Measurements from ENCODE around the gene FYCO1. TPM values are rescaled to one million over a fixed set of nuclear protein-coding genes. Genes with fewer than 3 reads are reported as not detected.

FYCO1 gene
- total and polyA plus RNA-seq, 9 of the 15 experiments (the other 6 are each of a cell fraction or from before 2014, with no cell fraction given): 2.1 to 13.8 (median 7.4) TPM

GRCh38 chr3:45880725-45881077 is 114.9 kb downstream of the FYCO1 start:
- ChIA-PET CTCF (ENCODE audit: low intra/inter-chr PET ratio) (no interaction called here), POLR2A (interaction anchor here (0.8 kb wide), 2 partner anchors 14 to 52 kb away, joined by 3 to 5 read pairs; no protein-coding TSS in a partner anchor)
- BruUV-seq (replicated peaks): no TSS peak

More at GRCh38 chr3:45880725-45881077, 114.9 kb downstream of the FYCO1 start:
- DNase-seq (ENCODE audit: extremely low read depth in 1 of 4, low spot score in 3 of 4): no peak
- Histone ChIP-seq H3K4me2 (ENCODE audit: insufficient read depth, low read length) (peak overlapping the region; percentile 53; the same call in 1 of the 2 replicates), H3K9me3 (replicated peaks; ENCODE audit: control insufficient read depth, insufficient read depth, low read depth, low read length) (no peaks in the 10 kb centered on the region), H4K20me1 (replicated peaks; ENCODE audit: control insufficient read depth, insufficient read depth, low read length) (no peaks in the 10 kb centered on the region), H3K27me3 (ENCODE audit: control insufficient read depth in 2 of 2, insufficient read depth in 2 of 2, low read length in 2 of 2) (peaks cover 4 to 14% of the 10 kb centered on the region in 2 experiments; a peak in 3 of 5 replicates), H3K36me3 (ENCODE audit: control insufficient read depth, insufficient read depth, low read length) (no peaks in the 10 kb centered on the region), H3K4me3 (no peak overlapping the region), H3K27ac (ENCODE audit: extremely low read depth, low read depth, low read length) (no peak overlapping the region), H3K9me1 (ENCODE audit: control insufficient read depth, insufficient read depth, low read length) (no peaks in the 10 kb centered on the region), H3K4me1 (replicated peaks in 1 of 2; ENCODE audit: control insufficient read depth in 2 of 2, insufficient read depth in 2 of 2, low read length in 2 of 2) (peaks cover 19% of the 10 kb centered on the region in 2 experiments; a peak in 4 of 5 replicates), H3K9ac (ENCODE audit: insufficient read depth in 1 of 2, low read depth in 2 of 2, low read length in 2 of 2) (no peak overlapping the region; a peak in 1 of 4 replicates), H3K79me2 (ENCODE audit: control insufficient read depth, insufficient read depth, low read length) (no peaks in the 10 kb centered on the region), H2AFZ (ENCODE audit: low read depth, low read length) (no peak overlapping the region)
- in situ Hi-C loops (cut with MboI) (no loop called here), intact Hi-C loops (cut with micrococcal nuclease) (no loop called here)
- peak; percentile 26 for FAIRE-seq
- WGBS (ENCODE audit: insufficient coverage, low coverage, missing lambda C conversion rate): 28% methylated on average over 3 of the region's 3 CpGs
- TF ChIP-seq CREB5 (CRISPR knock-in tag; IDR thresholded peaks at IDR 0.05) (no peak), ZNF511 (CRISPR knock-in tag; IDR thresholded peaks at IDR 0.05) (no peak), PRPF4 (IDR thresholded peaks at IDR 0.05; ENCODE audit: insufficient read depth, low read depth, low read length, poor library complexity, severe bottlenecking) (no peak), MTA1 (IDR thresholded peaks at IDR 0.05; ENCODE audit: borderline replicate concordance) (no peak), POLR3A (IDR thresholded peaks at IDR 0.05; ENCODE audit: borderline replicate concordance, extremely low read depth, insufficient read depth, insufficient read length) (no peak), ZNF23 (CRISPR knock-in tag; IDR thresholded peaks at IDR 0.05) (no peak)
- no peak; the same call in 2 of the 3 replicates for ATAC-seq

Measured in K562 (cell line).